ENCODE data around the gene RAPGEF1. TPM values are rescaled to one million over a fixed set of nuclear protein-coding genes. Genes with fewer than 3 reads are reported as not detected.

RAPGEF1 gene
- total and polyA plus RNA-seq, 9 of the 15 experiments (the other 6 are each of a cell fraction or from before 2014, with no cell fraction given): 0.06 to 44.1 (median 19.9) TPM

- TF ChIP-seq SFPQ (IDR thresholded peaks at IDR 0.05; ENCODE audit: low read depth, low read length) (no peak), ZFX (CRISPR knock-in tag; IDR thresholded peaks at IDR 0.05) (peak; percentile 90), ZNF407 (IDR thresholded peaks at IDR 0.05; ENCODE audit: low read depth) (no peak), GATA2 (CRISPR knock-in tag; IDR thresholded peaks at IDR 0.05) (no peak), AFF1 (IDR thresholded peaks at IDR 0.05; ENCODE audit: low read depth in 1 of 2, partially characterized antibody in 2 of 2) (no peak), PRPF4 (IDR thresholded peaks at IDR 0.05; ENCODE audit: insufficient read depth, low read depth, low read length, poor library complexity, severe bottlenecking) (peak; percentile 43), TSC22D4 (tag; IDR thresholded peaks at IDR 0.05) (no peak)
Observed at GRCh38 chr9:131530920-131531832, 208.7 kb downstream of the RAPGEF1 start, which contains the start of gene UCK1 (continued).
